Keratinocyte (primary cell): ENCODE measurements around the gene ODAD3. TPM values are rescaled to one million over a fixed set of nuclear protein-coding genes. Genes with fewer than 3 reads are reported as not detected.

Source experiments
- DNase-seq: peaks from one replicate; pipeline ENCODE4 v3.0.0-alpha.2; 2011; ENCODE audit warnings: low read depth, missing footprints, low spot score
- FAIRE-seq: peaks from 2 replicates; lab custom pipeline; 2011; peaks lifted over from hg19 to GRCh38; lab: Jason Lieb, UNC
- H2AFZ ChIP-seq: 2 replicates; pipeline ENCODE4 v1.6.0; 2012; ENCODE audit warnings: low read length, control low read depth, inconsistent platforms; ENCODE audit not compliant: control insufficient read depth
- H3K27ac ChIP-seq: 2 replicates; pipeline ENCODE4 v1.5.1; 2011; ENCODE audit warnings: low read length; ENCODE audit not compliant: control insufficient read depth, insufficient read depth
- H3K27me3 ChIP-seq: 3 replicates; pipeline ENCODE4 v1.6.0; 2011; ENCODE audit warnings: low read length; ENCODE audit not compliant: control insufficient read depth, insufficient read depth; ENCODE audit errors: extremely low read depth
- H3K36me3 ChIP-seq, 2 experiments: 2 replicates in 1 of 2; 3 replicates in 1 of 2; pipeline ENCODE4 v1.5.1; 2011; ENCODE audit warnings: low read length in 2 of 2, mild to moderate bottlenecking in 1 of 2; ENCODE audit not compliant: control insufficient read depth in 2 of 2, insufficient read depth in 2 of 2; ENCODE audit errors: extremely low read depth in 1 of 2
- H3K4me1 ChIP-seq: 3 replicates; pipeline ENCODE4 v1.5.1; 2011; ENCODE audit warnings: low read length; ENCODE audit not compliant: control insufficient read depth, insufficient read depth; ENCODE audit errors: extremely low read depth
- H3K4me2 ChIP-seq: 3 replicates; pipeline ENCODE4 v1.6.0; 2011; ENCODE audit warnings: low read depth, low read length; ENCODE audit not compliant: control insufficient read depth, insufficient read depth; ENCODE audit errors: extremely low read depth
- H3K4me3 ChIP-seq, 3 experiments: fragments of 200-600 bp in 1 of 3; sonication (generic) in 1 of 3; 2 replicates in 2 of 3; 3 replicates in 1 of 3; pipeline ENCODE4 v1.5.1; 2011 to 2016; ENCODE audit warnings: low read length in 3 of 3, mild to moderate bottlenecking in 3 of 3, control low read depth in 2 of 3, inconsistent platforms in 1 of 3, low read depth in 1 of 3, mixed read lengths in 1 of 3, mixed run types in 1 of 3, moderate library complexity in 1 of 3; ENCODE audit not compliant: control insufficient read depth in 2 of 3, insufficient read depth in 2 of 3; ENCODE audit errors: extremely low read depth in 1 of 3
- H3K79me2 ChIP-seq: 2 replicates; pipeline ENCODE4 v1.6.0; 2012; ENCODE audit warnings: low read length; ENCODE audit not compliant: control insufficient read depth, insufficient read depth
- H3K9ac ChIP-seq: 3 replicates; pipeline ENCODE4 v1.6.0; 2011; ENCODE audit warnings: low read length; ENCODE audit not compliant: control insufficient read depth, insufficient read depth; ENCODE audit errors: extremely low read depth
- H3K9me1 ChIP-seq: 3 replicates; pipeline ENCODE4 v1.6.0; 2011; ENCODE audit warnings: low read length; ENCODE audit not compliant: control insufficient read depth, insufficient read depth; ENCODE audit errors: extremely low read depth
- H3K9me3 ChIP-seq: 2 replicates; pipeline ENCODE4 v1.5.1; 2012; ENCODE audit warnings: low read depth, low read length; ENCODE audit not compliant: control insufficient read depth
- H4K20me1 ChIP-seq: 3 replicates; pipeline ENCODE4 v1.6.0; 2011; ENCODE audit warnings: low read length; ENCODE audit not compliant: control insufficient read depth, insufficient read depth; ENCODE audit errors: extremely low read depth
- EZH2 ChIP-seq: IDR thresholded peaks from one replicate; pipeline ENCODE4 v1.6.1; 2012; ENCODE audit warnings: inconsistent platforms, mild to moderate bottlenecking, low read length, moderate library complexity
- dilution Hi-C: fragments of 300-500 bp; cut with MboI; formaldehyde crosslinking; loops from one replicate; pipeline ENCODE4 v1.7.0; 2020; ENCODE audit warnings: low sequenced_read_pairs; ENCODE audit not compliant: extremely low pct_ligation_motif_present
- polyA plus RNA-seq, 5 experiments: library from polyadenylated mRNA; depleted of rRNA in 3 of 5; stranded (reverse) in 3 of 5; stranded (forward) in 1 of 5; unstranded in 1 of 5; fragments of >200 nt; gene quantifications; 1 replicate in 1 of 5; 2 replicates in 3 of 5; 3 replicates in 1 of 5; pipeline versions ENCODE4 v1.2.1 to v1.2.3, GENCODE V29; 2011 to 2012; ENCODE audit warnings: missing spikeins in 2 of 5, low read depth in 1 of 5, low replicate concordance in 1 of 5
- TF ChIP-seq, protein P1 (sequence below), 3 experiments: IDR thresholded peaks in 1 of 3; conservative IDR thresholded peaks in 1 of 3; optimal IDR thresholded peaks in 1 of 3; 2 replicates in 2 of 3; 3 replicates in 1 of 3; pipeline versions ENCODE3 to v1.5.1; 2011; ENCODE audit warnings: low read length in 3 of 3, mild to moderate bottlenecking in 3 of 3, moderate library complexity in 2 of 3, control low read depth in 1 of 3, inconsistent platforms in 1 of 3; ENCODE audit not compliant: insufficient read depth in 2 of 3; ENCODE audit errors: extremely low read depth in 1 of 3

The ODAD3 gene
- polyA plus RNA-seq, 1 donor (not counting 4 experiments of a cell fraction or from before 2014, with no cell fraction given): 0.09 TPM

DNA sequence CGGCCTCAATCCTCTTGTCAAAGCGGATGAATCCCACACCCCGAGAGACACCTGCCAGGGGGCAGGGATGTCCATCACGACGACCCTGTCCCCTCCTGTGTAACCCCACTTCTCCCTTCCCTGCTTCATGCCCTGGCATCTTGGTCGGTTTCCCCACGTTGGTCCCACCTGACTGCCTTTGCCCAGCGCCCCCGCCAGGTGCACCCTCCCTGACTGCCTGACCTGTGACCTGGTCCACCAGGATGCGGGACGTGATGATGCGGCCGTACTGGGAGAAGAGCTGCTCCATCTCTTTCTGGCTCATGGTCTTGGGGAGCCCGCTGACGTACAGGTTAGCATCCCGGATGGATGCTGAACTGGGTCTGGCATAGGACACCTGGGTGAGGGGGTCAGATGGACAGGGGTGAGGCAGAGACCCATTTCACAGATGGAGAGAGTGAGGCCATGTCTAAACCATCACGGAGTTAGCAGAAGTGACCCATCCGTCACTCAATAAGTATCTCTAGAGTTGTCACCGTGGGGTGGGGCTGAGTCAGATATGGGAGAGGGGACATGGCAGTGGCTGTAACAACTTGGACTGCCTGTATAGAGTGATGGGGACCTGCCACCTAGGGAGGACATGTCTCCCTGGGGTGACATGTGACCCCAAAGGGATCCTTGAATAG, 23.4 kb upstream of the ODAD3 start:
- Histone ChIP-seq H3K79me2 (no peaks in the 10 kb centered on the region), H3K4me1 (no peaks in the 10 kb centered on the region), H3K36me3 (no peaks in the 10 kb centered on the region), H2AFZ (no peak overlapping the region), H3K9me1 (no peaks in the 10 kb centered on the region), H4K20me1 (no peaks in the 10 kb centered on the region), H3K4me3 (no peak overlapping the region), H3K27me3 (no peaks in the 10 kb centered on the region), H3K4me2 (no peak overlapping the region), H3K9me3 (no peaks in the 10 kb centered on the region), H3K9ac (no peak overlapping the region), H3K27ac (no peak overlapping the region)
- TF ChIP-seq EZH2: no peak
- TF ChIP-seq, protein P1, sequence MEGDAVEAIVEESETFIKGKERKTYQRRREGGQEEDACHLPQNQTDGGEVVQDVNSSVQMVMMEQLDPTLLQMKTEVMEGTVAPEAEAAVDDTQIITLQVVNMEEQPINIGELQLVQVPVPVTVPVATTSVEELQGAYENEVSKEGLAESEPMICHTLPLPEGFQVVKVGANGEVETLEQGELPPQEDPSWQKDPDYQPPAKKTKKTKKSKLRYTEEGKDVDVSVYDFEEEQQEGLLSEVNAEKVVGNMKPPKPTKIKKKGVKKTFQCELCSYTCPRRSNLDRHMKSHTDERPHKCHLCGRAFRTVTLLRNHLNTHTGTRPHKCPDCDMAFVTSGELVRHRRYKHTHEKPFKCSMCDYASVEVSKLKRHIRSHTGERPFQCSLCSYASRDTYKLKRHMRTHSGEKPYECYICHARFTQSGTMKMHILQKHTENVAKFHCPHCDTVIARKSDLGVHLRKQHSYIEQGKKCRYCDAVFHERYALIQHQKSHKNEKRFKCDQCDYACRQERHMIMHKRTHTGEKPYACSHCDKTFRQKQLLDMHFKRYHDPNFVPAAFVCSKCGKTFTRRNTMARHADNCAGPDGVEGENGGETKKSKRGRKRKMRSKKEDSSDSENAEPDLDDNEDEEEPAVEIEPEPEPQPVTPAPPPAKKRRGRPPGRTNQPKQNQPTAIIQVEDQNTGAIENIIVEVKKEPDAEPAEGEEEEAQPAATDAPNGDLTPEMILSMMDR (optimal IDR thresholded peaks at IDR 0.05 in 1 of 3, IDR thresholded peaks at IDR 0.05 in 1 of 3, conservative IDR thresholded peaks at IDR 0.05 in 1 of 3; ENCODE audit: extremely low read depth in 1 of 3, insufficient read depth in 2 of 3, low read length in 3 of 3): no peak
- DNase-seq: no peak
- no peak for FAIRE-seq
- dilution Hi-C loops: no loop called here

DNA sequence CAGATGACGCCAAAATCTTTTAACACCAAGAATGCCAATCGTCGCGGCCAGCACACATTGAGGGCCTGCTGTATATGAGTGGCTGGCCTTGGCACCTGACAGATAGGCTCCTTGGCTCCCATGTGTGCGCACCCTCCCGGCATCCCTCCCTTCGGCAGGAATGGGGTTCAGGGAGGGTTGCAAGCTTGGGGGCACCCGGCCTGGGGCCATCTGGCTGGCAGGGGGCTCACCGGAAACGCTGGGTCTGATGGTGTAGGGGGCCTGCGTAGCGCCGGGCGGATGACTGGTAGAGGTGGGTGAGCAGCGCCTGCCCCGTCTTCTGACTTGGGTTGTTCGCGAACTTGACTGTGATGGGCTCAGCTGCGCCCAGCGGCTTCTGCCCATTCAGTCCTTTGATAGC, 22.9 kb upstream of the ODAD3 start:
- Histone ChIP-seq H3K36me3 (no peaks in the 10 kb centered on the region), H3K4me2 (no peak overlapping the region), H3K79me2 (no peaks in the 10 kb centered on the region), H3K9ac (no peak overlapping the region), H3K4me3 (no peak overlapping the region), H3K9me3 (no peaks in the 10 kb centered on the region), H2AFZ (no peak overlapping the region), H4K20me1 (no peaks in the 10 kb centered on the region), H3K27me3 (no peaks in the 10 kb centered on the region), H3K9me1 (no peaks in the 10 kb centered on the region), H3K4me1 (no peaks in the 10 kb centered on the region), H3K27ac (no peak overlapping the region)
- dilution Hi-C loops: no loop called here
- DNase-seq (no peak), FAIRE-seq (no peak)
- TF ChIP-seq, protein P1 (optimal IDR thresholded peaks at IDR 0.05 in 1 of 3, IDR thresholded peaks at IDR 0.05 in 1 of 3, conservative IDR thresholded peaks at IDR 0.05 in 1 of 3; ENCODE audit: extremely low read depth in 1 of 3, insufficient read depth in 2 of 3, low read length in 3 of 3): no peak
- no peak for TF ChIP-seq EZH2
